GM18511 (cell line): Measurements from ENCODE around the gene WNK2.

ENCODE experiments used
- ATAC-seq: cut with Tn5 transposase; IDR thresholded peaks from one replicate; pipeline ENCODE4 v1.9.1; 2021; ENCODE audit warnings: mild to moderate bottlenecking, moderate library complexity; ENCODE audit not compliant: unreplicated experiment

Gene WNK2

GRCh38 chr9:93161786-93162562, 22.0 kb upstream of the WNK2 start:
- no peak for ATAC-seq

GRCh38 chr9:93164085-93164484, 19.9 kb upstream of the WNK2 start:
- ATAC-seq = no peak

GRCh38 chr9:93166699-93167098, 17.2 kb upstream of the WNK2 start:
- no peak for ATAC-seq

DNA sequence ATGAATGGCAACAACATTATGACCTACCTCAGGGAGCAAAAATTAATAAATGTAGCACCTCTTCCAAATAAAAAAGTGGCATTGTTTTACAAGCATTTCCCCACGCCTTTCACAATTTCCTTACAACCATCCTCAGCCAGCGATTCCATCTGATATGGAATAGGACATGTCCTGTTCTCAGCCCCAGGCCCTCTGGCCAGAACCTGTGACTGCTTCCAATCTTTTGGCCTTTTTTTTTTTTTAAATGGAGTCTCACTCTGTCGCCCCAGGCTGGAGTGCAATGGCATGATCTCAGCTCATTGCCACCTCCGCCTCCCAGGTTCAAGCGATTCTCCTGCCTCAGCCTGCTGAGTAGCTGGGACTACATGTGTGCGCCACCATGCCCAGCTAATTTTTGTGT, 16.8 kb upstream of the WNK2 start:
- no peak for ATAC-seq

- ATAC-seq = no peak
These were observed 16.1 kb upstream of the WNK2 start for GRCh38 chr9:93167838-93168237.

GRCh38 chr9:93168581-93168980, 15.4 kb upstream of the WNK2 start:
- no peak for ATAC-seq

DNA sequence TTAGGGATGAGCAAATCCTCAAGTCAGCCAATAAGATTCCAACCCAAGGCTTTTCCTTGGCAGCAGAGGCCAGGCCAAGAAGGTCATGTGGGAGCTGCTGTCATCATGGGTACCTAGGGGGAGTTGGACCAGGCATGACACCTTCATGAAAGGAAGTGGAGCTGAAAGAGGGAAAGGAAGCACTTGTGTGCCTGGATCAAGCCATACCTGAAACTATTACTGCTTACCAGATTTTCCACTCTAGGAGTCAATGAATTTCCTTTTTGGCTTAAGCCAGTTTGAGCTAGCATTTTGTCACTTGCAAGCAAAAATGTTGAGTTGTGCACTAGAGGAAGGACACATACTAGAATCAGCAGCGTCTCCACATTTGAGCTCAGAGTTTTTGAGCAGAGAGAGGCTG, 14.5 kb upstream of the WNK2 start:
- no peak for ATAC-seq

DNA sequence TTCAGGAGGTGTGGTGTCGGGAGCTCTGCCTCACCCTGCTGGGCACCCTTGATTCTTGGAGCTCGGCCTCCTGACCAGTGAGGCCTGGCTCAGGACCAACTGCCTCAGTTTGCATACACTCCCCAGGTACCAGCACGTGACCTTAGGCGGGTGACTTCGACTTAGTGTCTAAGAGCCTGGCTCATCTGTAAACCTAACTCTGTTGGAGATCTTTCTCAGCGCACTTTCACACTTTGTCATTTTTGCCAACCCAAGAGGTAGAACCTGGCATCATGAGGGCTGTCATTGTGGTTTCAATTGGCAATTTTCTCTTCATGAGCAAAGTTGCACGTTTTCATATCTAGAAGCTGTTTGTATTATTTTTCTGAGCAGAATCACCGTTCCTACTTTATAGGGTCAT, 13.4 kb upstream of the WNK2 start:
- ATAC-seq = no peak

GRCh38 chr9:93171261-93171990, 12.5 kb upstream of the WNK2 start:
- ATAC-seq = no peak

GRCh38 chr9:93172666-93173364, 11.1 kb upstream of the WNK2 start:
- ATAC-seq = no peak

DNA sequence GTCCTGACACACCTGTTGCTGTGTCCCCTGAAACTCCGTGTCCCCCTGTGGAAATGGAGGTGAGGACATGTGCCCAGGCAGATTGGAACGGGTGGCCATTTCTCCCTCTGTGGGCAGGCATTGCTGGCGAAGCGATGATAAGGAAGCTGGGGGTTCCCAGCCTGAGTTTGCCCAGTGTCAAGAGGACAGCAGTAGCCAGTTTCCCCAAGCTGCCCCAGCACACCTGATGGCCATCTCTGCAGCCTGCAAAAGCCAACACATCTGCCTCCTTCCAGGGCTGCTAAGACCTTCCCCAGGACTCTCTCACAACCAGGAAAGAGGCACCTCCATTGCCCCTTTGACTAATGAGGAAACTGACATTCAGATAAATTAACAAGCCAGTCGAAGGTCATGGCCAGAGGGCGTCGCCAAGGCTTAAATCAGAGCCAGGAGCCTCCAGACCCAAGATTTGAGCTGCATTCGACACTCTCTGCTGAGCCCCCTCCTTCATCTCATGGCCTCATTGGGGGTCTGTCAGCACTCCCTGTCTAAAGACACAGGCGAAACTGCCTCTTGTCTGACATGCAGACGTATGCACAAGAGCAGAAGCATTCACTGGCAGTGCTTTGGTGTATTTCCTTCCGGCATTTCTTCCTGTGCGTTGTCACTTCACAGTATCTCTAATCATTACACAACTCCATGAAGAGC, 10.4 kb upstream of the WNK2 start:
- no peak for ATAC-seq

- no peak for ATAC-seq
These were observed 9.0 kb upstream of the WNK2 start for GRCh38 chr9:93174976-93175375.

DNA sequence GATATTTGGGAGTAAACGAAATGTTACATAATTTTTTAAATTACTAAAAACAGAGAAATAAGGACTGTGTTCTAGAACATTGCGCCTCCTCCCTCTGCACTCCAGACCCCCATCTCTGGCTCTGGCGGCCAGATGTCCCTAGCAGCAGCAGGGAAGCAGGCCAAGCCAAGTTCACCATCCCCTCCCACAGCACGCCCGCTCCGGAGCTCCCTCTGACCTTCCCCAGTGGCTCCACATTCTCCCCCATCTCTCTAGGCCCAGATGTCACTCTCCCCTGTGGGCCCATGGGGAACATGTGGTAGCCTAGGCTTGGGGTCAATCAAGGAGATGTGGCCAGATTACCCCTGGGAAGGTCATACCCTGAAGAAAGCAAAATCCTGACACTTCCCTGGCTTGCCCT, 6.3 kb upstream of the WNK2 start:
- ATAC-seq = no peak

DNA sequence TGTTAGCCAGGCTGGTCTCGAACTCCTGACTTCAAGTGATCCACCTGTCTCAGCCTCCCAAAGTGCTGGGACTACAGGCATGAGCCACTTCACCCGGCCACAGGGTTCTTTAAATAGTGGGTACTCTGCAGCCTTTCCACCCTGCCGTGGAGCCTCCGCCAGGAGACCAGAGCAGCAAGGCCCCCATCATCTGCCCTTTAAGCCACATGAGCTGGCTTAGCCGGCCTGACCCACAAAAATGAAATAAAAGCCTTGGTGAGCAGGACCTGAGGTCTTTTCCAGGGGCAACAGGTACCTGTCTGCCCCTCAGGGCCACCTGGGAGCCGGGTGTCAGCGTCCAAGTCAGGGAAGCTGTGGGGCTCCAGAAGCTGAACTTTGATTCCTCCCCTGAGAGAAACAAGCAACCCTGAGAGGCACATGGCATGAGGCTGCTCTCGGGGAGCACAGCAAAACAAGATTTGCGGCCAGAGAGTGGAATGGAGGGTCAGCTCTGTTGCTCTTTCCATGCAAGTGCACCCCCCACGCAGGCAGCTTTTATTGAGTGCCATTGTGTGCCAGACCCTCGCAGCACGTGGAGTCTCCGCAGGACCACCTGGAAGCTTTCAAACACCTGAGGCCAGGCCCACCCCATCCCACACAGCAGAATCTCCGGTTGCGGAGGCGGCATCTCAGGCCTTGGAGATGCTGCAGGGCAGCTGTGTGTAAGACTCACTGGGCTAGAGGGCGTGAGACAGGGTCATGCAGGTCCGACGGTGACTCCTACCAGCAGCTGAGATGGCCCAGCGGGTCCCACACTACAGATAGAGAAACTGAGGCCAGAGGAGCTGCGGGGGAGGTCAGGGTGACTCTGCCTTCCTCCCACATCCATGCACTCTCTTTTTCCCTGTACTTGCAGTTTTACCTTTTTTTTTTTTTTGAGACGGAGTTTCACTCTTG, 4.8 kb upstream of the WNK2 start:
- ATAC-seq = no peak

- ATAC-seq = no peak
These were observed 3.0 kb upstream of the WNK2 start for GRCh38 chr9:93180938-93181337.

GRCh38 chr9:93181672-93182435, 2.1 kb upstream of the WNK2 start:
- no peak for ATAC-seq

DNA sequence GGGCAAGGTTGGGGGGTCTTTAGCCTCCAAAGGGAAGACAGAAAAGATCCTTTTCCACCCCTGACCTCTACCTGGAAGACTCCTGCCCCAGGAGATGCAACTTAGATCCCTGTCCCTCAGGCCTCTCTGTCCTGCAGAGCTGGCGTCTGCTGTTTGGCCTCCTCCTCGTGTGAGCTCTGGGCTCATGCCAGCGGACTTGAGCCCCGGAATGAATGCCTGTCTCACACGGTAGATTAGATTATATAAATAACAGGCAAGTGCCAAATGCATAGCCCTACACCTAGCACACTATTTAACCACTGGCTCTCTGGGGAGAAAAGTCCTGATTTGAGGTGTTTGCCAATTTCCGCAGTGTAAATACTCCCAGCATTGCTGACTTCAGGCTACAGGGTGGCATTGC, 1.4 kb upstream of the WNK2 start:
- no peak for ATAC-seq

DNA sequence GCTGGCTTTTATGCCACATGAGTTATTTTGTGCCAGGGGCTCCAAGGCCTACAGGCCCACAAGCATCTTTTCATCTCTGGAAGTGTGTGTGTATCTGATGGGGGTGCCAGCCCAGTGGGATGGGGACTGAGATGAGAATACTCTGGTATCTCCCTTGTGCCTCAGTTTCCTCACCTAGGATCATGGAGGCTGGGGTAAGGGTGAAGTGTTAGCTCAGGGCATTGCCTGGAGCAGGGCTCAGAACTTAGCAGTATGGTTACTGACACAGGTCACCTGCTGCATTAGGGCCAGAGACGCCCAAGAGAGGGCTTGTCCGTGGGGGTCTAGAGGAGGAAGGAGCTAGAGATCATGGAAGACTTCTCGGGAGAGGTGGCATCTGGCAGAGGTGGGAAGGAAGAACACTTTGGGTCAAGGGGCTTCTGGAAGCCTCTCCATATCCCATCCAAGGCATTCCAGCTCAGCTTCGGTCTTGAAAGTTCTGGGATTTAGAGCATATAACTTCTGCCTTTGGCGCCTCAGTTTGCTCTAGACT, 742 bp upstream of the WNK2 start:
- no peak for ATAC-seq
